GM12878 (cell line): ENCODE data around the gene MXD1. TPM values are rescaled to one million over a fixed set of nuclear protein-coding genes. Genes with fewer than 3 reads are reported as not detected.

Experiments
- ATAC-seq: fragments of 200-7000 bp; cut with Tn5 transposase; 3 replicates; pipeline ENCODE4 v1.9.1; 2020; ENCODE audit warnings: mild to moderate bottlenecking, moderate library complexity
- BruUV-seq: library from RNA; stranded (reverse); fragments of 400-500 nt; replicated peaks from 2 replicates; lab custom pipeline; 2021; lab: Mats Ljungman, UMichigan
- CTCF ChIA-PET: fragments of 300-600 bp; sonication (Branson Sonifier 250); formaldehyde crosslinking; extraction: SDS; loops from one replicate; lab custom pipeline; 2021; ENCODE audit warnings: inconsistent platforms; lab: Yijun Ruan, JAX
- POLR2A ChIA-PET: fragments of 350-600 bp; formaldehyde crosslinking; extraction: SDS; loops from one replicate; lab custom pipeline; 2021; ENCODE audit warnings: inconsistent platforms; lab: Charles Lee
- RAD21 ChIA-PET: fragments of 300-600 bp; sonication (Branson Sonifier 250); formaldehyde crosslinking; loops from one replicate; lab custom pipeline; 2023; ENCODE audit warnings: antibody characterized with exemption; ENCODE audit not compliant: unreplicated experiment; lab: Charles Lee
- SMC1A ChIA-PET: fragments of 300-600 bp; sonication (Branson Sonifier 250); formaldehyde crosslinking; loops from one replicate; lab custom pipeline; 2023; ENCODE audit not compliant: unreplicated experiment, uncharacterized antibody; lab: Charles Lee
- DNase-seq: peaks from one replicate; pipeline ENCODE4 v3.0.0-alpha.2; 2011; ENCODE audit warnings: low read depth, low spot score
- FAIRE-seq: peaks from 3 replicates; lab custom pipeline; 2011; peaks lifted over from hg19 to GRCh38; lab: Jason Lieb, UNC
- H2AFZ ChIP-seq: 2 replicates; pipeline ENCODE4 v1.6.0; 2011; ENCODE audit warnings: low read depth, low read length, control low read depth; ENCODE audit not compliant: control insufficient read depth
- H3K27ac ChIP-seq: 2 replicates; pipeline ENCODE4 v1.5.1; 2011; ENCODE audit warnings: control low read depth; ENCODE audit not compliant: control insufficient read depth, insufficient read depth
- H3K27me3 ChIP-seq, 2 experiments: replicated peaks in 1 of 2; 2 replicates each; pipeline versions ENCODE4 v1.6.0 to v1.6.1; 2011; ENCODE audit warnings: low read length in 1 of 2; ENCODE audit not compliant: control insufficient read depth in 2 of 2, insufficient read depth in 2 of 2
- H3K36me3 ChIP-seq, 2 experiments: 2 replicates each; pipeline ENCODE4 v1.5.1; 2011; ENCODE audit warnings: low read length in 1 of 2; ENCODE audit not compliant: control insufficient read depth in 2 of 2, insufficient read depth in 2 of 2
- H3K4me1 ChIP-seq: 2 replicates; pipeline ENCODE4 v1.6.1; 2011; ENCODE audit warnings: mild to moderate bottlenecking, low read length, moderate library complexity, mixed read lengths; ENCODE audit not compliant: control insufficient read depth, insufficient read depth
- H3K4me2 ChIP-seq: 2 replicates; pipeline ENCODE4 v1.6.0; 2011; ENCODE audit warnings: control low read depth; ENCODE audit not compliant: control insufficient read depth, insufficient read depth
- H3K4me3 ChIP-seq: fragments of 200-600 bp; sonication (generic); 2 replicates; pipeline ENCODE4 v1.5.1; 2016
- H3K79me2 ChIP-seq: 2 replicates; pipeline ENCODE4 v1.6.0; 2011; ENCODE audit warnings: low read length; ENCODE audit not compliant: control insufficient read depth, insufficient read depth
- H3K9ac ChIP-seq: 2 replicates; pipeline ENCODE4 v1.8.0; 2011; ENCODE audit warnings: low read length, control low read depth, mixed read lengths; ENCODE audit not compliant: control insufficient read depth, insufficient read depth
- H3K9me3 ChIP-seq: replicated peaks from 3 replicates; pipeline ENCODE4 v1.5.1; 2011; ENCODE audit warnings: mild to moderate bottlenecking, low read length; ENCODE audit not compliant: control insufficient read depth, insufficient read depth
- H4K20me1 ChIP-seq: 2 replicates; pipeline ENCODE4 v1.6.0; 2011; ENCODE audit not compliant: control insufficient read depth, insufficient read depth
- ATF7 ChIP-seq: fragments of 450-650 bp; IDR thresholded peaks from 2 replicates; pipeline ENCODE4 v1.6.1; 2016; ENCODE audit warnings: low read depth, mild to moderate bottlenecking
- BACH1 ChIP-seq: fragments of 450-650 bp; IDR thresholded peaks from 2 replicates; pipeline ENCODE4 v1.6.1; 2017; ENCODE audit warnings: mild to moderate bottlenecking, borderline replicate concordance
- CBFB ChIP-seq: IDR thresholded peaks from 2 replicates; pipeline ENCODE4 v1.6.1; 2016; ENCODE audit warnings: antibody characterized with exemption, low read depth
- EP300 ChIP-seq, 2 experiments: fragments of 150-350 bp in 1 of 2; IDR thresholded peaks; 2 replicates each; pipeline ENCODE4 v1.6.1; 2011 to 2012; ENCODE audit warnings: low read depth in 2 of 2, low read length in 2 of 2, borderline replicate concordance in 1 of 2, improper control_type of control experiment in 1 of 2, inconsistent platforms in 1 of 2; ENCODE audit not compliant: control insufficient read depth in 1 of 2
- EZH2 ChIP-seq: IDR thresholded peaks from 2 replicates; pipeline ENCODE4 v1.6.1; 2012; ENCODE audit warnings: low read depth, mild to moderate bottlenecking, control low read depth, inconsistent platforms, low read length, borderline replicate concordance; ENCODE audit not compliant: control insufficient read depth
- MEF2A ChIP-seq: IDR thresholded peaks from 2 replicates; pipeline ENCODE4 v1.6.1; 2011; ENCODE audit warnings: low read depth, mild to moderate bottlenecking, low read length, moderate library complexity; ENCODE audit not compliant: insufficient read depth
- MTA2 ChIP-seq: fragments of 450-650 bp; IDR thresholded peaks from 2 replicates; pipeline ENCODE4 v1.6.1; 2016; ENCODE audit warnings: low read depth, mild to moderate bottlenecking, moderate library complexity
- MTA3 ChIP-seq: IDR thresholded peaks from 2 replicates; pipeline ENCODE4 v1.6.1; 2012; ENCODE audit warnings: low read length, inconsistent platforms, borderline replicate concordance
- NBN ChIP-seq: fragments of 450-650 bp; IDR thresholded peaks from 2 replicates; pipeline ENCODE4 v1.6.1; 2016
- PAX5 ChIP-seq: IDR thresholded peaks from 2 replicates; pipeline ENCODE4 v1.6.1; 2011; ENCODE audit warnings: low read depth, low read length, borderline replicate concordance
- RAD21 ChIP-seq: IDR thresholded peaks from 2 replicates; pipeline ENCODE4 v1.6.1; 2011; ENCODE audit warnings: mild to moderate bottlenecking, low read depth, low read length, moderate library complexity; ENCODE audit not compliant: insufficient read depth
- RFX5 ChIP-seq: IDR thresholded peaks from 2 replicates; pipeline ENCODE4 v1.6.1; 2011; ENCODE audit warnings: low read depth, low read length, improper control_type of control experiment
- SIN3A ChIP-seq: IDR thresholded peaks from 2 replicates; pipeline ENCODE4 v1.6.1; 2012; ENCODE audit warnings: low read depth, low read length, improper control_type of control experiment
- SMAD1 ChIP-seq: fragments of 450-650 bp; IDR thresholded peaks from 2 replicates; pipeline ENCODE4 v1.6.1; 2018; ENCODE audit warnings: mild to moderate bottlenecking, low read depth; ENCODE audit not compliant: partially characterized antibody
- SPI1 ChIP-seq: IDR thresholded peaks from 2 replicates; pipeline ENCODE4 v1.6.1; 2011; ENCODE audit warnings: low read depth, mild to moderate bottlenecking, low read length, moderate library complexity, borderline replicate concordance; ENCODE audit not compliant: insufficient read depth
- USF1 ChIP-seq: IDR thresholded peaks from 2 replicates; pipeline ENCODE4 v1.6.1; 2011; ENCODE audit warnings: borderline replicate concordance, low read depth, mild to moderate bottlenecking, moderate library complexity, mixed read lengths, low read length; ENCODE audit not compliant: insufficient read depth; ENCODE audit errors: extremely low read length
- YBX1 ChIP-seq: fragments of 450-650 bp; IDR thresholded peaks from 2 replicates; pipeline ENCODE4 v1.6.1; 2016; ENCODE audit warnings: antibody characterized with exemption
- YY1 ChIP-seq: IDR thresholded peaks from 2 replicates; pipeline ENCODE4 v1.6.1; 2011; ENCODE audit warnings: low read depth, mild to moderate bottlenecking, low read length
- WGBS: methylation state at CpG from one replicate; pipeline ENCODE4 v1.1.6; 2016; ENCODE audit warnings: low lambda C conversion rate; ENCODE audit not compliant: insufficient replicate concordance, insufficient coverage; ENCODE audit errors: missing lambda C conversion rate; 5-methylcytosine and 5-hydroxymethylcytosine counted together
- in situ Hi-C: fragments of 300-500 bp; cut with MboI; formaldehyde crosslinking; loops from 9 replicates; pipeline ENCODE4 v1.14.3; 2018; ENCODE audit warnings: mixed read lengths
- intact Hi-C: fragments of 100-400 bp; cut with micrococcal nuclease; formaldehyde crosslinking; loops from one replicate; pipeline ENCODE4 v1.14.2; 2022; ENCODE audit not compliant: unreplicated experiment
- polyA plus RNA-seq, 11 experiments: library from polyadenylated mRNA; depleted of rRNA in 4 of 11; unstranded in 6 of 11; stranded (reverse) in 5 of 11; fragments of >200 nt; fragmentation: Nextera tagmentation in 4 of 11; fragmentation: Illumina TruSeq in 1 of 11; extraction: Ambion mirVana in 4 of 11; extraction: Trizol in 1 of 11; gene quantifications; 1 replicate in 1 of 11; 2 replicates in 10 of 11; pipeline versions ENCODE4 v1.2.1 to v1.2.3, GENCODE V29; 2011 to 2016; ENCODE audit warnings: inconsistent platforms in 2 of 11, missing spikeins in 2 of 11, low read depth in 1 of 11
- total RNA-seq, 4 experiments: library from RNA; depleted of rRNA in 3 of 4; stranded (reverse); fragments of >200 nt in 3 of 4; fragmentation: Illumina TruSeq in 1 of 4; extraction: Trizol in 1 of 4; gene quantifications; 2 replicates each; pipeline versions ENCODE4 v1.2.1 to v1.2.3, GENCODE V29; 2013 to 2021
- TF ChIP-seq, protein P1 (sequence below): fragments of 450-650 bp; IDR thresholded peaks from 2 replicates; pipeline ENCODE4 v1.6.1; 2018; ENCODE audit warnings: mild to moderate bottlenecking, low read depth, moderate library complexity; ENCODE audit not compliant: partially characterized antibody
- TF ChIP-seq, protein P2 (sequence below): fragments of 450-650 bp; conservative IDR thresholded peaks from 2 replicates; pipeline ENCODE4 v1.6.1; 2017; ENCODE audit warnings: mild to moderate bottlenecking, moderate library complexity

Gene MXD1
- total and polyA plus RNA-seq, 10 of the 15 experiments (the other 5 are each of a cell fraction or from before 2014, with no cell fraction given): 2.2 to 10.2 (median 3.3) TPM

DNA sequence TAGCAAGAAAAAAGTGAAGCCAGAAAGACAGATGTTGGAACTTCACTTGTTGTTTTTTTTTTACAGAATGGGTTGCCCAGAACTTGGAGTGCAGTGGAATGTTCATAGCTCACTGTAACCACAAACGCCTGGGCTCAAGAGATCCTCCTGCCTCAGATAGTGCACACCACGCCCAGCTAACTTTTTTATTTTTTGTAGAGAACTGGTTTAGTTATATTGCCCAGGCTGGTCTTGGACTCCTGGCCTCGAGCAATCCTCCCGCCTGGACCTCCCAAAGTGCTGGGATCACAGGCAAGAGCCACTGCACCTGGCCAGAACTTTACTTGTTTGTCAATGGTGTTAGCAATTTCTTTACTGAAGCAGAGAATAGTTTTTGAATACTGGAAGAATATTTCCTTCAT, 58.4 kb downstream of the MXD1 start:
- Histone ChIP-seq H3K36me3 (no peaks in the 10 kb centered on the region), H3K9me3 (no peaks in the 10 kb centered on the region), H4K20me1 (no peaks in the 10 kb centered on the region), H3K4me3 (no peak overlapping the region), H3K4me1 (no peaks in the 10 kb centered on the region), H3K4me2 (no peak overlapping the region), H3K79me2 (no peaks in the 10 kb centered on the region)
- ChIA-PET CTCF (no interaction called here), SMC1A (no interaction called here)
- DNase-seq: no peak
- in situ Hi-C loops: no loop called here
- intact Hi-C loops: no loop called here
- no peak for FAIRE-seq
- TF ChIP-seq CBFB (no peak), USF1 (no peak), YBX1 (no peak), MEF2A (no peak), MTA2 (no peak), RFX5 (no peak), SMAD1 (no peak), NBN (no peak), EZH2 (no peak), ATF7 (no peak), BACH1 (no peak), SPI1 (no peak), YY1 (no peak), EP300 (IDR thresholded peaks at IDR 0.05; ENCODE audit: borderline replicate concordance in 1 of 2, control insufficient read depth in 1 of 2, low read depth in 2 of 2, low read length in 2 of 2) (no peak), RAD21 (no peak), SIN3A (no peak), MTA3 (no peak), PAX5 (no peak)
- TF ChIP-seq, protein P1, sequence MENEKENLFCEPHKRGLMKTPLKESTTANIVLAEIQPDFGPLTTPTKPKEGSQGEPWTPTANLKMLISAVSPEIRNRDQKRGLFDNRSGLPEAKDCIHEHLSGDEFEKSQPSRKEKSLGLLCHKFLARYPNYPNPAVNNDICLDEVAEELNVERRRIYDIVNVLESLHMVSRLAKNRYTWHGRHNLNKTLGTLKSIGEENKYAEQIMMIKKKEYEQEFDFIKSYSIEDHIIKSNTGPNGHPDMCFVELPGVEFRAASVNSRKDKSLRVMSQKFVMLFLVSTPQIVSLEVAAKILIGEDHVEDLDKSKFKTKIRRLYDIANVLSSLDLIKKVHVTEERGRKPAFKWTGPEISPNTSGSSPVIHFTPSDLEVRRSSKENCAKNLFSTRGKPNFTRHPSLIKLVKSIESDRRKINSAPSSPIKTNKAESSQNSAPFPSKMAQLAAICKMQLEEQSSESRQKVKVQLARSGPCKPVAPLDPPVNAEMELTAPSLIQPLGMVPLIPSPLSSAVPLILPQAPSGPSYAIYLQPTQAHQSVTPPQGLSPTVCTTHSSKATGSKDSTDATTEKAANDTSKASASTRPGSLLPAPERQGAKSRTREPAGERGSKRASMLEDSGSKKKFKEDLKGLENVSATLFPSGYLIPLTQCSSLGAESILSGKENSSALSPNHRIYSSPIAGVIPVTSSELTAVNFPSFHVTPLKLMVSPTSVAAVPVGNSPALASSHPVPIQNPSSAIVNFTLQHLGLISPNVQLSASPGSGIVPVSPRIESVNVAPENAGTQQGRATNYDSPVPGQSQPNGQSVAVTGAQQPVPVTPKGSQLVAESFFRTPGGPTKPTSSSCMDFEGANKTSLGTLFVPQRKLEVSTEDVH: no peak
- TF ChIP-seq, protein P2, sequence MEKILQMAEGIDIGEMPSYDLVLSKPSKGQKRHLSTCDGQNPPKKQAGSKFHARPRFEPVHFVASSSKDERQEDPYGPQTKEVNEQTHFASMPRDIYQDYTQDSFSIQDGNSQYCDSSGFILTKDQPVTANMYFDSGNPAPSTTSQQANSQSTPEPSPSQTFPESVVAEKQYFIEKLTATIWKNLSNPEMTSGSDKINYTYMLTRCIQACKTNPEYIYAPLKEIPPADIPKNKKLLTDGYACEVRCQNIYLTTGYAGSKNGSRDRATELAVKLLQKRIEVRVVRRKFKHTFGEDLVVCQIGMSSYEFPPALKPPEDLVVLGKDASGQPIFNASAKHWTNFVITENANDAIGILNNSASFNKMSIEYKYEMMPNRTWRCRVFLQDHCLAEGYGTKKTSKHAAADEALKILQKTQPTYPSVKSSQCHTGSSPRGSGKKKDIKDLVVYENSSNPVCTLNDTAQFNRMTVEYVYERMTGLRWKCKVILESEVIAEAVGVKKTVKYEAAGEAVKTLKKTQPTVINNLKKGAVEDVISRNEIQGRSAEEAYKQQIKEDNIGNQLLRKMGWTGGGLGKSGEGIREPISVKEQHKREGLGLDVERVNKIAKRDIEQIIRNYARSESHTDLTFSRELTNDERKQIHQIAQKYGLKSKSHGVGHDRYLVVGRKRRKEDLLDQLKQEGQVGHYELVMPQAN: no peak
- TF ChIP-seq, all 136 proteins: peak for 0
- BruUV-seq: no TSS peak
- RAD21 ChIA-PET: no interaction called here
- 22% methylated on average over 4 of the region's 4 CpGs for WGBS
- H3K27ac ChIP-seq: no peak overlapping the region
- ATAC-seq: no peak
- H3K27me3 ChIP-seq: no peaks in the 10 kb centered on the region
- POLR2A ChIA-PET: no interaction called here
- no peak overlapping the region for H3K9ac ChIP-seq
- no peak overlapping the region for H2AFZ ChIP-seq
